Tibial nerve (tissue), 4 donors: ENCODE results near the gene RTN1. TPM values are rescaled to one million over a fixed set of nuclear protein-coding genes. Genes with fewer than 3 reads are reported as not detected.

ENCODE experiments used
- DNase-seq, 2 donors: peaks; one replicate each; pipeline ENCODE4 v3.0.0-alpha.2; 2019; ENCODE audit warnings: low spot score in 2 of 2
- H3K27ac ChIP-seq, 4 donors: fragments of 200-600 bp; sonication (generic) in 3 of 4; one replicate each; pipeline ENCODE4 v1.5.1; 2017 to 2019; ENCODE audit warnings: mild to moderate bottlenecking in 1 of 4
- H3K27me3 ChIP-seq, 2 donors: fragments of 200-600 bp; sonication (generic) in 1 of 2; one replicate each; pipeline versions ENCODE4 v1.5.1 to v1.6.0; 2017 to 2019
- H3K36me3 ChIP-seq, 3 donors: fragments of 200-600 bp; sonication (generic); one replicate each; pipeline ENCODE4 v1.5.1; 2018 to 2019
- H3K4me1 ChIP-seq, 4 donors: fragments of 200-600 bp; sonication (generic) in 3 of 4; one replicate each; pipeline ENCODE4 v1.5.1; 2017 to 2019
- H3K4me3 ChIP-seq, 4 donors: fragments of 200-600 bp; sonication (generic) in 3 of 4; one replicate each; pipeline ENCODE4 v1.5.1; 2017 to 2019; ENCODE audit warnings: mild to moderate bottlenecking in 1 of 4, moderate library complexity in 1 of 4
- H3K9me3 ChIP-seq, 4 donors: fragments of 200-600 bp; sonication (generic) in 3 of 4; one replicate each; pipeline ENCODE4 v1.5.1; 2017 to 2019
- CTCF ChIP-seq, 5 experiments: fragments of 200-600 bp in 3 of 5; fragments of 450-650 bp in 2 of 5; sonication (generic) in 3 of 5; IDR thresholded peaks; one replicate each; pipeline ENCODE4 v1.5.1; 2016 to 2019; ENCODE audit warnings: antibody characterized with exemption in 5 of 5, mild to moderate bottlenecking in 3 of 5, moderate library complexity in 2 of 5
- EP300 ChIP-seq, 2 donors: sonication (generic); formaldehyde crosslinking; IDR thresholded peaks; one replicate each; pipeline ENCODE4 v1.6.1; 2017; ENCODE audit warnings: antibody characterized with exemption in 2 of 2, mild to moderate bottlenecking in 1 of 2
- POLR2A ChIP-seq, 2 donors: fragments of 450-650 bp; IDR thresholded peaks; one replicate each; pipeline ENCODE4 v1.6.1; 2017; ENCODE audit warnings: antibody characterized with exemption in 2 of 2, mild to moderate bottlenecking in 2 of 2, moderate library complexity in 2 of 2
- WGBS, 2 donors: methylation state at CpG; one replicate each; pipeline ENCODE4 v1.1.5; 2018; 5-methylcytosine and 5-hydroxymethylcytosine counted together
- small RNA-seq: library from RNA; depleted of rRNA; stranded (forward); fragments of <200 nt; gene quantifications from one replicate; pipeline ENCODE3, GENCODE V24; 2016
- total RNA-seq, 4 donors: library from RNA; depleted of rRNA; stranded (reverse); fragments of >200 nt; gene quantifications; one replicate each; pipeline ENCODE4 v1.1.0, GENCODE V29; 2016

Gene RTN1
- total RNA-seq, 4 donors from 2014 or later, result 7.5 to 20.7 (median 14.6) TPM

DNA sequence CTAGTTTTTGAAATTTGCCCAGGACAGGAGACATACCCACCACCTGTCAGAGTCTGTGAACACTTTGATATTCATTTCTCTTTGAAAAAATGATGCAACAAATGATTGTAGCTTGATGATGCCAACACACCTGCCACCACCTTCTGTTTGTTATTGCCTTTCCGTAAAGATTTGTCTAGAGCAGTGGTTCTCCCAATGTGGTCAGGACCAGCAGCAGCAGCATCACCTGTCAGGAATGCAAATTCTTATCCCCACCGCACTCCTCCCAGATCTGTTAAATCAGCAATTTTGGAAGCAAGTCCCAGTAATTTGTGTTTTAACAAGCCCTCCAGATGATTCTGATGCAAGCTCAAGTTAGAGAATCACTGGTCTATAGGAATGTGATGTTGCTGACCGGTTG is 303.9 kb downstream of the RTN1 start:
- Histone ChIP-seq H3K4me1 (no peaks in the 10 kb centered on the region), H3K4me3 (no peak overlapping the region), H3K9me3 (peaks cover 0 to 6% (median 0%) of the 10 kb centered on the region in 4 donors), H3K36me3 (no peaks in the 10 kb centered on the region), H3K27ac (no peak overlapping the region), H3K27me3 (no peaks in the 10 kb centered on the region)
- 76 to 79% methylated on average over 3 of the region's 3 CpGs for WGBS, 2 donors
- no peak for DNase-seq
- TF ChIP-seq CTCF (IDR thresholded peaks at IDR 0.05), result no peak
- no peak for TF ChIP-seq EP300 (IDR thresholded peaks at IDR 0.05)
- TF ChIP-seq POLR2A (IDR thresholded peaks at IDR 0.05), result no peak

DNA sequence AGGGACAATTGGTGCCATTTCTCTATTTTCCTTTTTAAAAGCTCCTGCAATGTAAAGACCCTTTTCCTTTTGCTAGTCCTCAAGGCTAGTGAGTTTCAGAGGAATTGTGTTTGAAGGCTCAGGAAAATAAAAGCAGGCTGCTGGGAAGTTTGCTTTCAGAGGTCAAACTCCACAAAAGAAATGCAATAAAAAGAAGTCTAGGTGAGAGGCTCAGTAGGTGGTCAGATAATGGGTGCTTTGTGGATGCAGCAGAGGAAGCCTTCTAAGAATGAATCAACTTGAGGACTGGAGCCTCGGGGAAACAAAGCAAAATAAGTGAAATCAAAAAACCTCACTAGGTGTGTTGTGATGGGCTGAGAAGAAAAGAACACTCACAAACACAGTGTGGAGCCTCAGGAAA is 304.3 kb downstream of the RTN1 start:
- no peak for DNase-seq
- no peaks in the 10 kb centered on the region for H3K4me1 ChIP-seq
- TF ChIP-seq POLR2A (IDR thresholded peaks at IDR 0.05), result no peak
- TF ChIP-seq CTCF (IDR thresholded peaks at IDR 0.05), result no peak
- no peak for TF ChIP-seq EP300 (IDR thresholded peaks at IDR 0.05)

DNA sequence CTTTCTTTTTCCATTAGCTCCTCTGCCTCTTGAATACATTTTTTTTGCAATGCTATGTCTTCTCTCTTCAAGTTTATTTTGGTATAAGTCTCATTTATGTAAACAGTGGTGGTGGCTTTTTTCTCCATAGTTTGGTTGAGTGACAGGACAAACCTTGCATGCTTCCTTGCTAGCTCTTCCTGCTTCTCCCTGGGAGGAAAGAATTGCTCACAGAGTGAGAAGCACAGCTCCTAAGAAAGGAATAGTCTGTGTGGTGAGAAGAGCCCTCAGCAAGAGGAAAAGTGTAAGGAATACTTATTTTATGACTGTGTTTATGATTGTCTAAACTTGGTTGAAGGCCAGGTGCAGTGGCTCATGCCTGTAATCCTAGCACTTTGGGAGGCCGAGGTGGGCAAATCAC is 305.5 kb downstream of the RTN1 start:
- Histone ChIP-seq H3K9me3 (peaks cover 0 to 4% (median 0%) of the 10 kb centered on the region in 4 donors), H3K27ac (no peak overlapping the region), H3K36me3 (no peaks in the 10 kb centered on the region), H3K4me3 (no peak overlapping the region), H3K4me1 (no peaks in the 10 kb centered on the region), H3K27me3 (no peaks in the 10 kb centered on the region)
- 71% methylated on average over 1 of the region's 1 CpG for WGBS, 2 donors
- no peak for DNase-seq
- no peak for TF ChIP-seq POLR2A (IDR thresholded peaks at IDR 0.05)
- TF ChIP-seq EP300 (IDR thresholded peaks at IDR 0.05), result no peak
- TF ChIP-seq CTCF (IDR thresholded peaks at IDR 0.05), result no peak

More for the DNA sequence above, 304.3 kb downstream of the RTN1 start:
- H3K27me3 ChIP-seq, result no peaks in the 10 kb centered on the region
- H3K4me3 ChIP-seq, result no peak overlapping the region
- WGBS, 2 donors, result 25 to 36% methylated on average over 1 of the region's 1 CpG
- no peaks in the 10 kb centered on the region for H3K36me3 ChIP-seq
- peaks cover 0 to 6% (median 0%) of the 10 kb centered on the region in 4 donors for H3K9me3 ChIP-seq
- H3K27ac ChIP-seq, result no peak overlapping the region

DNA sequence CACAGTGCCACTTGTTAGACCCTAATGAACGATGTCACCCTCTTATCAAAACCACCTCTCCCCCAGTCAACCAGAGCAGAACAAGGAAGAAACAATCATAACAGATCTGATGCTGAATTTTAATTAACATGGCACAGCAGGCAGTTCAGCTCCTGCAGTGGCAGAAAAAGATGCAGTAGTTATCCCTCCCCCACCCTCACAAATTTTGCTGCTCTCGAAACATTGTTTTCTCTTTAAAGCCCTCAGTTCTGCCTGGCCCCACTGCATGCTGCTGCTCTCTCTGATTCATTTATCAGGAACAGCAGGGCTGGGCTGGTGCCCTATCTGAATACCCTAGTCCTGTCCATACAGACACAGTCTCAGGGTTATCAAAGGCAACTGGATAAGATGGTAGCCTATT is 306.2 kb downstream of the RTN1 start:
- no peak for DNase-seq
- no peaks in the 10 kb centered on the region for H3K27me3 ChIP-seq
- TF ChIP-seq EP300 (IDR thresholded peaks at IDR 0.05), result no peak
- no peak for TF ChIP-seq POLR2A (IDR thresholded peaks at IDR 0.05)
- no peak for TF ChIP-seq CTCF (IDR thresholded peaks at IDR 0.05)
- H3K9me3 ChIP-seq, result no peaks in the 10 kb centered on the region
- WGBS, 2 donors, result 28 to 39% methylated on average over 2 of the region's 2 CpGs
- no peak overlapping the region for H3K27ac ChIP-seq
- H3K4me1 ChIP-seq, result no peaks in the 10 kb centered on the region
- H3K36me3 ChIP-seq, result no peaks in the 10 kb centered on the region
- H3K4me3 ChIP-seq, result no peak overlapping the region

DNA sequence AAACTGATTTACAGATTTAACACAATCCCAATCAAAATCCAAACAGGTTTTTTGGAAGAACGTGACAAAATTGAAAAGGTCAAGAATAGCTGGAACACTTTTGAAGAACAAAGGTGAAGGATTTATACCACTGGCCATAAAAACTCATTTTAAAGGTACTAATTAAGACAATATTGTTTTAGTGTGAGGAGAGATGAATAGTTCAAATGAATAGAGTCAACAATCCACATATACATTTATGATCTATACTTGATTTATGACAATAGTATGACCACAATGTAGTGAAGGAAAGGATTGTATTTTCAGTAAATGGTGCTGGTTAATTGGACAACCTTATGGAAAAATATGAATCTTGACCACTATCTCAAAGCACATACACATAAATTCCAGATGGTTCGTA is 323.3 kb downstream of the RTN1 start:
- Histone ChIP-seq H3K4me3 (no peak overlapping the region), H3K4me1 (no peaks in the 10 kb centered on the region), H3K27me3 (no peaks in the 10 kb centered on the region), H3K36me3 (no peaks in the 10 kb centered on the region), H3K27ac (no peak overlapping the region), H3K9me3 (peaks cover 0 to 6% (median 0%) of the 10 kb centered on the region in 4 donors)
- no peak for DNase-seq
- 47 to 52% methylated on average over 2 of the region's 2 CpGs for WGBS, 2 donors
- no peak for TF ChIP-seq POLR2A (IDR thresholded peaks at IDR 0.05)
- no peak for TF ChIP-seq EP300 (IDR thresholded peaks at IDR 0.05)
- no peak for TF ChIP-seq CTCF (IDR thresholded peaks at IDR 0.05)

Small RNAs within 50 kb of the gene (small RNA-seq; reads per million reads assigned to genes)
- not detected for gene MIR5586

Other genes with a start within 250 kb of the RTN1 start
- not detected for gene LRRC9, start 49.4 kb upstream of the RTN1 start, total RNA-seq
- gene PCNX4, start 221.1 kb upstream of the RTN1 start, total RNA-seq, result 10 to 100 TPM; 52.2 to 74.7 (median 62.9) TPM